ENCODE measurements around the gene EDEM1. TPM values are rescaled to one million over a fixed set of nuclear protein-coding genes. Genes with fewer than 3 reads are reported as not detected.

EDEM1 gene
- total RNA-seq, 1 experiment from 2014 or later, result 68.8 TPM

GRCh38 chr3:5210926-5211325 lies 23.4 kb downstream of the EDEM1 start:
- Histone ChIP-seq H3K36me3 (ENCODE audit: insufficient read depth, low read length) (peaks cover 83% of the 10 kb centered on the region), H3K9me2 (replicated peaks; ENCODE audit: insufficient read depth, low read length) (no peaks in the 10 kb centered on the region), H4K20me1 (ENCODE audit: insufficient read depth, low read depth, low read length) (peaks cover 13% of the 10 kb centered on the region; the same call in 1 of the 2 replicates), H3K27me3 (ENCODE audit: low read length) (no peaks in the 10 kb centered on the region), H2AFZ (ENCODE audit: low read length) (no peak overlapping the region), H3K27ac (ENCODE audit: low read length) (no peak overlapping the region), H3K9me3 (ENCODE audit: low read length) (no peaks in the 10 kb centered on the region), H3K4me2 (ENCODE audit: low read depth, low read length, poor library complexity, severe bottlenecking) (no peak overlapping the region), H3K4me3 (ENCODE audit: low read length) (no peak overlapping the region), H3K9ac (ENCODE audit: low read length) (no peak overlapping the region), H3K4me1 (ENCODE audit: low read length) (peaks cover 10% of the 10 kb centered on the region), H3K79me2 (ENCODE audit: low read length) (peaks cover 16% of the 10 kb centered on the region; the same call in 1 of the 2 replicates)
- no peak for DNase-seq

GRCh38 chr3:5212628-5213573 lies 25.4 kb downstream of the EDEM1 start:
- Histone ChIP-seq H3K9ac (ENCODE audit: low read length) (no peak overlapping the region), H3K36me3 (ENCODE audit: insufficient read depth, low read length) (peaks cover 84% of the 10 kb centered on the region), H3K27me3 (ENCODE audit: low read length) (no peaks in the 10 kb centered on the region), H3K9me2 (replicated peaks; ENCODE audit: insufficient read depth, low read length) (no peaks in the 10 kb centered on the region), H3K27ac (ENCODE audit: low read length) (no peak overlapping the region), H3K79me2 (ENCODE audit: low read length) (peaks cover 16% of the 10 kb centered on the region; the same call in 1 of the 2 replicates), H3K4me2 (ENCODE audit: low read depth, low read length, poor library complexity, severe bottlenecking) (no peak overlapping the region), H3K9me3 (ENCODE audit: low read length) (no peaks in the 10 kb centered on the region), H3K4me1 (ENCODE audit: low read length) (peaks cover 10% of the 10 kb centered on the region), H3K4me3 (ENCODE audit: low read length) (no peak overlapping the region), H4K20me1 (ENCODE audit: insufficient read depth, low read depth, low read length) (peaks cover 13% of the 10 kb centered on the region; the same call in 1 of the 2 replicates), H2AFZ (ENCODE audit: low read length) (no peak overlapping the region)
- DNase-seq, result no peak

- no peak overlapping the region for H3K27ac ChIP-seq (ENCODE audit: low read length)
- no peak overlapping the region for H3K4me3 ChIP-seq (ENCODE audit: low read length)
- H3K79me2 ChIP-seq (ENCODE audit: low read length), result peaks cover 11% of the 10 kb centered on the region; the same call in 1 of the 2 replicates
- H4K20me1 ChIP-seq (ENCODE audit: insufficient read depth, low read depth, low read length), result peaks cover 12% of the 10 kb centered on the region; the same call in 1 of the 2 replicates
- H3K36me3 ChIP-seq (ENCODE audit: insufficient read depth, low read length), result peaks cover 84% of the 10 kb centered on the region
- no peak for DNase-seq
- no peaks in the 10 kb centered on the region for H3K27me3 ChIP-seq (ENCODE audit: low read length)
- no peak overlapping the region for H3K9ac ChIP-seq (ENCODE audit: low read length)
- no peak overlapping the region for H3K4me2 ChIP-seq (ENCODE audit: low read depth, low read length, poor library complexity, severe bottlenecking)
- no peak overlapping the region for H2AFZ ChIP-seq (ENCODE audit: low read length)
- no peaks in the 10 kb centered on the region for H3K9me2 ChIP-seq (replicated peaks; ENCODE audit: insufficient read depth, low read length)
- peaks cover 10% of the 10 kb centered on the region for H3K4me1 ChIP-seq (ENCODE audit: low read length)
- no peaks in the 10 kb centered on the region for H3K9me3 ChIP-seq (ENCODE audit: low read length)
Observed at GRCh38 chr3:5213574-5213966, 26.1 kb downstream of the EDEM1 start.

- Histone ChIP-seq H4K20me1 (ENCODE audit: insufficient read depth, low read depth, low read length) (peaks cover 7% of the 10 kb centered on the region; the same call in 1 of the 2 replicates), H3K27me3 (ENCODE audit: low read length) (no peaks in the 10 kb centered on the region), H2AFZ (ENCODE audit: low read length) (no peak overlapping the region), H3K9me2 (replicated peaks; ENCODE audit: insufficient read depth, low read length) (no peaks in the 10 kb centered on the region), H3K9ac (ENCODE audit: low read length) (no peak overlapping the region), H3K4me2 (ENCODE audit: low read depth, low read length, poor library complexity, severe bottlenecking) (no peak overlapping the region), H3K79me2 (ENCODE audit: low read length) (peaks cover 6% of the 10 kb centered on the region; the same call in 1 of the 2 replicates), H3K9me3 (ENCODE audit: low read length) (no peaks in the 10 kb centered on the region), H3K4me1 (ENCODE audit: low read length) (peaks cover 10% of the 10 kb centered on the region), H3K36me3 (ENCODE audit: insufficient read depth, low read length) (peaks cover 81% of the 10 kb centered on the region), H3K27ac (ENCODE audit: low read length) (no peak overlapping the region), H3K4me3 (ENCODE audit: low read length) (no peak overlapping the region)
- no peak for DNase-seq
Observed at GRCh38 chr3:5214352-5214751, 26.8 kb downstream of the EDEM1 start.

GRCh38 chr3:5217824-5218595 lies 30.5 kb downstream of the EDEM1 start:
- Histone ChIP-seq H3K4me2 (ENCODE audit: low read depth, low read length, poor library complexity, severe bottlenecking) (no peak overlapping the region), H2AFZ (ENCODE audit: low read length) (no peak overlapping the region), H3K4me1 (ENCODE audit: low read length) (peaks cover 5% of the 10 kb centered on the region), H3K79me2 (ENCODE audit: low read length) (no peaks in the 10 kb centered on the region), H3K4me3 (ENCODE audit: low read length) (no peak overlapping the region), H3K27ac (ENCODE audit: low read length) (no peak overlapping the region), H4K20me1 (ENCODE audit: insufficient read depth, low read depth, low read length) (no peaks in the 10 kb centered on the region), H3K27me3 (ENCODE audit: low read length) (no peaks in the 10 kb centered on the region), H3K9me2 (replicated peaks; ENCODE audit: insufficient read depth, low read length) (no peaks in the 10 kb centered on the region), H3K9ac (ENCODE audit: low read length) (no peak overlapping the region), H3K36me3 (ENCODE audit: insufficient read depth, low read length) (peaks cover 55% of the 10 kb centered on the region), H3K9me3 (ENCODE audit: low read length) (no peaks in the 10 kb centered on the region)
- no peak for DNase-seq

- Histone ChIP-seq H3K79me2 (ENCODE audit: low read length) (no peaks in the 10 kb centered on the region), H3K9me2 (replicated peaks; ENCODE audit: insufficient read depth, low read length) (no peaks in the 10 kb centered on the region), H3K4me3 (ENCODE audit: low read length) (no peak overlapping the region), H3K9ac (ENCODE audit: low read length) (no peak overlapping the region), H4K20me1 (ENCODE audit: insufficient read depth, low read depth, low read length) (no peaks in the 10 kb centered on the region), H3K27me3 (ENCODE audit: low read length) (no peaks in the 10 kb centered on the region), H2AFZ (ENCODE audit: low read length) (no peak overlapping the region), H3K9me3 (ENCODE audit: low read length) (no peaks in the 10 kb centered on the region), H3K4me1 (ENCODE audit: low read length) (no peaks in the 10 kb centered on the region), H3K27ac (ENCODE audit: low read length) (no peak overlapping the region), H3K4me2 (ENCODE audit: low read depth, low read length, poor library complexity, severe bottlenecking) (no peak overlapping the region), H3K36me3 (ENCODE audit: insufficient read depth, low read length) (peaks cover 47% of the 10 kb centered on the region)
- DNase-seq, result no peak
Observed at GRCh38 chr3:5218815-5219214, 31.3 kb downstream of the EDEM1 start.

GRCh38 chr3:5219216-5219615 lies 31.7 kb downstream of the EDEM1 start:
- no peak overlapping the region for H3K27ac ChIP-seq (ENCODE audit: low read length)
- no peaks in the 10 kb centered on the region for H3K9me3 ChIP-seq (ENCODE audit: low read length)
- no peak overlapping the region for H3K4me2 ChIP-seq (ENCODE audit: low read depth, low read length, poor library complexity, severe bottlenecking)
- no peak for DNase-seq
- no peaks in the 10 kb centered on the region for H3K79me2 ChIP-seq (ENCODE audit: low read length)
- peaks cover 44% of the 10 kb centered on the region for H3K36me3 ChIP-seq (ENCODE audit: insufficient read depth, low read length)
- H3K9ac ChIP-seq (ENCODE audit: low read length), result no peak overlapping the region
- no peaks in the 10 kb centered on the region for H4K20me1 ChIP-seq (ENCODE audit: insufficient read depth, low read depth, low read length)
- no peaks in the 10 kb centered on the region for H3K9me2 ChIP-seq (replicated peaks; ENCODE audit: insufficient read depth, low read length)
- no peaks in the 10 kb centered on the region for H3K4me1 ChIP-seq (ENCODE audit: low read length)
- H3K4me3 ChIP-seq (ENCODE audit: low read length), result no peak overlapping the region
- H3K27me3 ChIP-seq (ENCODE audit: low read length), result no peaks in the 10 kb centered on the region
- H2AFZ ChIP-seq (ENCODE audit: low read length), result no peak overlapping the region

- Histone ChIP-seq H3K79me2 (ENCODE audit: low read length) (no peaks in the 10 kb centered on the region), H3K27me3 (ENCODE audit: low read length) (no peaks in the 10 kb centered on the region), H2AFZ (ENCODE audit: low read length) (no peak overlapping the region), H4K20me1 (ENCODE audit: insufficient read depth, low read depth, low read length) (no peaks in the 10 kb centered on the region), H3K27ac (ENCODE audit: low read length) (no peak overlapping the region), H3K36me3 (ENCODE audit: insufficient read depth, low read length) (peaks cover 34% of the 10 kb centered on the region), H3K4me3 (ENCODE audit: low read length) (no peak overlapping the region), H3K4me1 (ENCODE audit: low read length) (no peaks in the 10 kb centered on the region), H3K9me3 (ENCODE audit: low read length) (no peaks in the 10 kb centered on the region), H3K9me2 (replicated peaks; ENCODE audit: insufficient read depth, low read length) (no peaks in the 10 kb centered on the region), H3K9ac (ENCODE audit: low read length) (no peak overlapping the region), H3K4me2 (ENCODE audit: low read depth, low read length, poor library complexity, severe bottlenecking) (no peak overlapping the region)
- no peak for DNase-seq
Observed at GRCh38 chr3:5220193-5220592, 32.7 kb downstream of the EDEM1 start.
